OCI-LY7 (cell line): ENCODE data around the gene YEATS4.
"Not testable (repeated sequence)": the region's sequence is repeated elsewhere in the genome, so short reads cannot be mapped to it uniquely, and the experiment has no call there.

Source experiments
- EZH2phosphoT487 ChIP-seq: fragments of 200-600 bp; sonication (generic); IDR thresholded peaks from 2 replicates; pipeline ENCODE4 v1.6.1; 2018; ENCODE audit warnings: low read depth, borderline replicate concordance, mild to moderate bottlenecking, mixed run types, antibody characterized with exemption, low read length, moderate library complexity, mixed read lengths
- TF ChIP-seq, protein P1 (sequence below): fragments of 200-600 bp; sonication (generic); conservative IDR thresholded peaks from 2 replicates; pipeline ENCODE4 v1.5.1; 2014; ENCODE audit warnings: mild to moderate bottlenecking, antibody characterized with exemption, low read length, moderate library complexity, mixed read lengths

DNA sequence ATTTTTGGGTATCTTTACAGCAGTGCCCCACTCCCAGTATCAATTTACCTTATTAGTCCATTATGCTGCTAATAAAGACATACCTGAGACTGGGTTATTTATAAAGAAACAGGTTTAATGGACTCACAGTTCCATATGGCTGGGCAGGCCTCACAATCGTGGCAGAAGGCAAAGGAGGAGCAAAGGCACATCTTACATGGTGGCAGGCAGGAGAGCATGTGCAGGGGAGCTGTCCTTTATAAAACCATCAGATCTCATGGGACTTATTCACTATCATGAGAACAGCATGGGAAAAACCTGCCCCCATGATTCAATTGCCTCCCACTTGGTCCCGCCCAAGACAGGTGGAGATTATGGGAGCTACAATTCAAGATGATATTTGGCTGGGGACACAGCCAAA, 42.3 kb upstream of the YEATS4 start:
- TF ChIP-seq, protein P1, sequence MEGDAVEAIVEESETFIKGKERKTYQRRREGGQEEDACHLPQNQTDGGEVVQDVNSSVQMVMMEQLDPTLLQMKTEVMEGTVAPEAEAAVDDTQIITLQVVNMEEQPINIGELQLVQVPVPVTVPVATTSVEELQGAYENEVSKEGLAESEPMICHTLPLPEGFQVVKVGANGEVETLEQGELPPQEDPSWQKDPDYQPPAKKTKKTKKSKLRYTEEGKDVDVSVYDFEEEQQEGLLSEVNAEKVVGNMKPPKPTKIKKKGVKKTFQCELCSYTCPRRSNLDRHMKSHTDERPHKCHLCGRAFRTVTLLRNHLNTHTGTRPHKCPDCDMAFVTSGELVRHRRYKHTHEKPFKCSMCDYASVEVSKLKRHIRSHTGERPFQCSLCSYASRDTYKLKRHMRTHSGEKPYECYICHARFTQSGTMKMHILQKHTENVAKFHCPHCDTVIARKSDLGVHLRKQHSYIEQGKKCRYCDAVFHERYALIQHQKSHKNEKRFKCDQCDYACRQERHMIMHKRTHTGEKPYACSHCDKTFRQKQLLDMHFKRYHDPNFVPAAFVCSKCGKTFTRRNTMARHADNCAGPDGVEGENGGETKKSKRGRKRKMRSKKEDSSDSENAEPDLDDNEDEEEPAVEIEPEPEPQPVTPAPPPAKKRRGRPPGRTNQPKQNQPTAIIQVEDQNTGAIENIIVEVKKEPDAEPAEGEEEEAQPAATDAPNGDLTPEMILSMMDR: not testable (repeated sequence)
- TF ChIP-seq EZH2phosphoT487: not testable (repeated sequence)
